Lower lobe of right lung (tissue), 2 donors: Measurements from ENCODE around the gene MRPL32. TPM values are rescaled to one million over a fixed set of nuclear protein-coding genes. Genes with fewer than 3 reads are reported as not detected.

Source experiments
- ATAC-seq, 2 donors: fragments of 200-7000 bp; cut with Tn5 transposase; one replicate each; pipeline ENCODE4 v1.9.1; 2020 to 2022; ENCODE audit warnings: mild to moderate bottlenecking in 2 of 2, moderate library complexity in 2 of 2
- DNase-seq: peaks from one replicate; pipeline ENCODE4 v3.0.0-alpha.2; 2020
- H3K27ac ChIP-seq: fragments of 200-600 bp; one replicate; pipeline ENCODE4 v1.8.0; 2022
- H3K27me3 ChIP-seq: fragments of 200-600 bp; one replicate; pipeline ENCODE4 v1.8.0; 2022; ENCODE audit warnings: low read depth
- H3K36me3 ChIP-seq: fragments of 200-600 bp; one replicate; pipeline ENCODE4 v1.8.0; 2022; ENCODE audit warnings: mild to moderate bottlenecking
- H3K4me1 ChIP-seq: fragments of 200-600 bp; one replicate; pipeline ENCODE4 v1.8.0; 2022
- H3K4me3 ChIP-seq: fragments of 200-600 bp; one replicate; pipeline ENCODE4 v1.8.0; 2022; ENCODE audit warnings: mild to moderate bottlenecking
- H3K9me3 ChIP-seq: fragments of 200-600 bp; one replicate; pipeline ENCODE4 v1.8.0; 2022
- CTCF ChIP-seq: fragments of 200-600 bp; IDR thresholded peaks from one replicate; pipeline ENCODE4 v1.8.0; 2022; ENCODE audit warnings: antibody characterized with exemption, mild to moderate bottlenecking
- intact Hi-C: fragments of 100-400 bp; cut with DNase I; formaldehyde crosslinking; loops from one replicate; pipeline ENCODE4 v1.11.0; 2022
- total RNA-seq: library from RNA; stranded (reverse); fragmentation: NEBNext Ultra II Directional; extraction: Animal tissue kit (Norgen Biotek cat#: 25700); gene quantifications from one replicate; pipeline ENCODE4 v1.2.1, GENCODE V29; 2021
- donor health status: DM: no; HTN: yes; CAD: no; lungs with severe emphysema.

Gene MRPL32
- total RNA-seq, 1 donor from 2014 or later, result 45.0 TPM

GRCh38 chr7:42910306-42910705, 21.9 kb upstream of the MRPL32 start:
- Histone ChIP-seq H3K27ac (no peak overlapping the region), H3K4me3 (no peak overlapping the region), H3K4me1 (peaks cover 56% of the 10 kb centered on the region), H3K27me3 (no peaks in the 10 kb centered on the region), H3K9me3 (no peaks in the 10 kb centered on the region), H3K36me3 (peaks cover under 1% of the 10 kb centered on the region)
- TF ChIP-seq CTCF, result no peak
- ATAC-seq (no peak), DNase-seq (no peak)
- intact Hi-C loops, result no loop called here

- TF ChIP-seq CTCF, result no peak
- Histone ChIP-seq H3K27me3 (no peaks in the 10 kb centered on the region), H3K9me3 (no peaks in the 10 kb centered on the region), H3K36me3 (peaks cover 15% of the 10 kb centered on the region), H3K4me3 (peak within 1 kb of the TSS; percentile 71), H3K27ac (peak within 1 kb of the TSS; percentile 88), H3K4me1 (peaks cover 62% of the 10 kb centered on the region)
- intact Hi-C loops, result no loop called here
- ATAC-seq, result peak; percentile 97 to 98
- DNase-seq, result peak; percentile 97
Observed at GRCh38 chr7:42911454-42912447, 20.4 kb upstream of the MRPL32 start, which contains the start of gene C7orf25. TSS of gene C7orf25 (minus strand) at chr7:42912070. CDS start at chr7:42910900, 1,170 bp downstream.

- DNase-seq, result no peak
- Histone ChIP-seq H3K36me3 (peaks cover 33% of the 10 kb centered on the region), H3K27me3 (no peaks in the 10 kb centered on the region), H3K27ac (peak overlapping the region; percentile 20), H3K4me1 (peaks cover 56% of the 10 kb centered on the region), H3K4me3 (no peak overlapping the region), H3K9me3 (no peaks in the 10 kb centered on the region)
- intact Hi-C loops, result no loop called here
- ATAC-seq, result no peak
- no peak for TF ChIP-seq CTCF
Observed at GRCh38 chr7:42913591-42913990, 18.6 kb upstream of the MRPL32 start.

GRCh38 chr7:42914009-42914408, 18.2 kb upstream of the MRPL32 start:
- no peaks in the 10 kb centered on the region for H3K9me3 ChIP-seq
- TF ChIP-seq CTCF, result no peak
- H3K36me3 ChIP-seq, result peaks cover 36% of the 10 kb centered on the region
- ATAC-seq (no peak), DNase-seq (no peak)
- H3K27me3 ChIP-seq, result no peaks in the 10 kb centered on the region
- no peak overlapping the region for H3K4me3 ChIP-seq
- peaks cover 52% of the 10 kb centered on the region for H3K4me1 ChIP-seq
- H3K27ac ChIP-seq, result peak overlapping the region; percentile 20
- intact Hi-C loops, result no loop called here

- H3K4me3 ChIP-seq, result no peak overlapping the region
- ATAC-seq, result no peak
- no peak for TF ChIP-seq CTCF
- intact Hi-C loops, result no loop called here
- DNase-seq, result no peak
- H3K27me3 ChIP-seq, result no peaks in the 10 kb centered on the region
- peaks cover 41% of the 10 kb centered on the region for H3K36me3 ChIP-seq
- peaks cover 47% of the 10 kb centered on the region for H3K4me1 ChIP-seq
- H3K27ac ChIP-seq, result peak overlapping the region; percentile 22
- H3K9me3 ChIP-seq, result no peaks in the 10 kb centered on the region
Observed at GRCh38 chr7:42914421-42915045, 17.6 kb upstream of the MRPL32 start.
